ENCODE results near the gene GPR132. TPM values are rescaled to one million over a fixed set of nuclear protein-coding genes. Genes with fewer than 3 reads are reported as not detected.

The GPR132 gene
- total RNA-seq, 2 donors from 2014 or later, result 1.8 to 3.1 TPM

GRCh38 chr14:105080161-105080560 lies 14.9 kb upstream of the GPR132 start:
- DNase-seq (ENCODE audit: low spot score), result peak; percentile 67
- intact Hi-C loops (cut with DNase I), result loop anchor here in 1 of 2 donors (10.0 kb wide), 1 partner anchor 395 kb away; the partner anchor contains the start of gene CRIP2

- intact Hi-C loops (cut with DNase I), result no loop called here
- no peak for DNase-seq (ENCODE audit: low spot score)
Observed at GRCh38 chr14:105078294-105078693, 13.1 kb upstream of the GPR132 start.

- intact Hi-C loops (cut with DNase I), result no loop called here
- DNase-seq (ENCODE audit: low spot score), result no peak
Observed at GRCh38 chr14:105077649-105077995, 12.4 kb upstream of the GPR132 start.

GRCh38 chr14:105076805-105077648 lies 11.8 kb upstream of the GPR132 start:
- intact Hi-C loops (cut with DNase I), result no loop called here
- DNase-seq (ENCODE audit: low spot score), result no peak

- peak; percentile 79 for DNase-seq (ENCODE audit: low spot score)
- intact Hi-C loops (cut with DNase I), result no loop called here
Observed at GRCh38 chr14:105076296-105076804, 11.1 kb upstream of the GPR132 start.

GRCh38 chr14:105075379-105076295 lies 10.4 kb upstream of the GPR132 start:
- peak; percentile 91 for DNase-seq (ENCODE audit: low spot score)

GRCh38 chr14:105074601-105075053 lies 9.4 kb upstream of the GPR132 start:
- DNase-seq (ENCODE audit: low spot score), result no peak
- intact Hi-C loops (cut with DNase I), result no loop called here

More at GRCh38 chr14:105075379-105076295, 10.4 kb upstream of the GPR132 start:
- intact Hi-C loops (cut with DNase I), result no loop called here

GRCh38 chr14:105073720-105074600 lies 8.7 kb upstream of the GPR132 start:
- intact Hi-C loops (cut with DNase I), result no loop called here
- no peak for DNase-seq (ENCODE audit: low spot score)

- DNase-seq (ENCODE audit: low spot score), result no peak
- intact Hi-C loops (cut with DNase I), result no loop called here
Observed at GRCh38 chr14:105072892-105073719, 7.9 kb upstream of the GPR132 start.

GRCh38 chr14:105072381-105072861 lies 7.2 kb upstream of the GPR132 start:
- intact Hi-C loops (cut with DNase I), result no loop called here
- DNase-seq (ENCODE audit: low spot score), result no peak

- no peak for DNase-seq (ENCODE audit: low spot score)
- intact Hi-C loops (cut with DNase I), result no loop called here
Observed at GRCh38 chr14:105071942-105072341, 6.7 kb upstream of the GPR132 start.

GRCh38 chr14:105071326-105071725 lies 6.1 kb upstream of the GPR132 start:
- DNase-seq (ENCODE audit: low spot score), result no peak
- intact Hi-C loops (cut with DNase I), result no loop called here

GRCh38 chr14:105070760-105071137 lies 5.5 kb upstream of the GPR132 start:
- intact Hi-C loops (cut with DNase I), result no loop called here
- DNase-seq (ENCODE audit: low spot score), result no peak

GRCh38 chr14:105069871-105070759 lies 4.9 kb upstream of the GPR132 start:
- DNase-seq (ENCODE audit: low spot score), result peak; percentile 84

GRCh38 chr14:105069522-105069870 lies 4.3 kb upstream of the GPR132 start:
- no peak for DNase-seq (ENCODE audit: low spot score)
- intact Hi-C loops (cut with DNase I), result no loop called here

More at GRCh38 chr14:105069871-105070759, 4.9 kb upstream of the GPR132 start:
- intact Hi-C loops (cut with DNase I), result no loop called here

- no peak for DNase-seq (ENCODE audit: low spot score)
- intact Hi-C loops (cut with DNase I), result no loop called here
Observed at GRCh38 chr14:105068818-105069217, 3.6 kb upstream of the GPR132 start.

GRCh38 chr14:105067969-105068301 lies 2.7 kb upstream of the GPR132 start:
- intact Hi-C loops (cut with DNase I), result no loop called here
- peak; percentile 76 for DNase-seq (ENCODE audit: low spot score)

Measured in posterior vena cava (tissue), 2 donors.